Activated T-cell treated with anti-CD3 and anti-CD28 coated beads, Interleukin-2, amount 50 U/mL, for 1 hour (primary cell): ENCODE results near the gene GLRX2.
A peak's percentile ranks its signal among the peaks of the same experiment; 100 is the strongest.
"Not testable (repeated sequence)": the region's sequence is repeated elsewhere in the genome, so short reads cannot be mapped to it uniquely, and the experiment has no call there.

Experiments used
- DNase-seq: peaks from one replicate; pipeline ENCODE4 v3.0.0-alpha.2; 2020

GLRX2 gene

DNA sequence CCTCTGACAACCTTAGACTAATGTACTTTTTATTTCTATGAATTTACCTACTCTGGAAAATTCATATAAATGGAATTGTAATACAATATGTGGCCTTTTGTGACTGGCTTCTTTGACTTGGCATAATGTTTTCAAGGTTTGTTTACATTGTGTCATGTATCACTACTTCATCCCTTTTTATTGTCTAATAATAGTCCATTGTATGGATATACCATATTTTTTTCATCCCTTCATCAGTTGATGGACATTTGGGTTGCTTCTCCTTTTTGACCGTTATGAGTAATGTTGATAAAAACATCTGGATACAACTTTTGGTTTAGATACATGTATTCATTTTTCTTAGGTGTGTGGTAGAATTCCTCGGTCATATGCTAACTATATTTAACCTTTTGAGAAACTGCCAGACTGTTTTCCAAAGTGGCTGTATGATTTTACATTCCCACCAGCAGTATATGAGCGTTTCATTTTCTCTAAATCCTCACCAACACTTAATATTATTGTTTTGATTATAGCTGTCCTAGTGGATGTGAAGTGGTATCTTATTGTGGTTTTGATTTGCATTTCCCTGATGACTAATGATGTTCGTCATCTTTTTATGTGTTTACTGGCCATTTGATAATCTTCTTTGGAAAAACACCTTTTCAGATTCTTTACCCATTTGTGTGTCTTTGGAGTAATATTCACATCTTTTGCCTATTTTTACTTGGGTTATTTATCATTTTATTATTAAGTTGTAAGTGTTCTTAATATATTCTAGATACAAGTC lies 42.3 kb downstream of the GLRX2 start:
- DNase-seq = no peak

DNA sequence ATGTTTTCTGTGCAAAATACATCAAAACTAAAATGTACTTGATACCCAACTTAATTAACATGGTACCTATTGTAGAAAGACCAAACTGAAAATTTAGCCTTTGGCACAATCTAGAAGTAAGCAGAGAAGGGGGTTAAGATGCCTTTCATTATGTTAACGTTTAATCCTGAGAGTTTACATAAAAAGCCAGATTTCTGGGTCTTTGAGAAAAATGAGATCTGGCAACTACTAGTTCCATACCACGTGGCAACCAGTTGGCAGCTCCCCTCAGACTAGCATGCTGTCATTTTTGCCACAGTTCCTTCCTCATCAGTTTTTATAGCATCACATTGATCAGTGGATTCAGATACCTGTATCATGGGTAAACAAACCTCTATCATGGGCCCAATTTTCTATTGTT lies 44.3 kb downstream of the GLRX2 start:
- no peak for DNase-seq

DNA sequence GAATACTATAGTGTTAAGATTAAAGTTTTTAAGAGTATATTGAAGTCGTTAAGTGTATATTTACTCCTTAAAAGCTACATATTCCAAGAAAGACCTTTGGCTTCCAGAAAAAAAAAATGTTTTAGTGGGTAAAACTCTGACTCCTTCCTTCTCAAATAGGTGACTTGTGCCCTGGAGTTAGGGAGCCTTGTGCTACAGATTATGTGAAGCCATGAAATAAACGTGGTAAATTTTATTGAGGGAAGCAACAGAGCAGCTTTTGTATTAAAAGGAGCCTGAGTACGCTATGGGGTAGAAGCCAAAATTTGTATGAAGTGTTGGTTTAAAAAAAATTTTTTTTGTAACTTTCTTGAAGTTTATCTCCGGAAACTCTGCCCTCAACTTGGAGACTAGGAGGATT lies 44.8 kb downstream of the GLRX2 start:
- DNase-seq = no peak

DNA sequence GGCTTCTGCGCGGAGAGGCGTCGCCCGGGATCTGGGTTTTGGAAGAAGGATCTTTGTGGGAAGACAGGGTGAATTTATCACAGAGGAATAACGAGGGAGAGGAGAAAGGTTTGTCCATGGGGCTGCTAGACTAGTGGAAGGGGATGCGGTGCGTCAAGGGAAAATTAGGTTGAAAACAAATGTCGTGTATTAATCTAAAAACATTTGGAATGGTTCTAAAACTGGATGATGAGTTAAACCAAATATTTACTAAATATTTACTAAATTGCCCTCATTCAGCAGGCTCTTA lies 45.2 kb downstream of the GLRX2 start:
- DNase-seq = no peak

DNA sequence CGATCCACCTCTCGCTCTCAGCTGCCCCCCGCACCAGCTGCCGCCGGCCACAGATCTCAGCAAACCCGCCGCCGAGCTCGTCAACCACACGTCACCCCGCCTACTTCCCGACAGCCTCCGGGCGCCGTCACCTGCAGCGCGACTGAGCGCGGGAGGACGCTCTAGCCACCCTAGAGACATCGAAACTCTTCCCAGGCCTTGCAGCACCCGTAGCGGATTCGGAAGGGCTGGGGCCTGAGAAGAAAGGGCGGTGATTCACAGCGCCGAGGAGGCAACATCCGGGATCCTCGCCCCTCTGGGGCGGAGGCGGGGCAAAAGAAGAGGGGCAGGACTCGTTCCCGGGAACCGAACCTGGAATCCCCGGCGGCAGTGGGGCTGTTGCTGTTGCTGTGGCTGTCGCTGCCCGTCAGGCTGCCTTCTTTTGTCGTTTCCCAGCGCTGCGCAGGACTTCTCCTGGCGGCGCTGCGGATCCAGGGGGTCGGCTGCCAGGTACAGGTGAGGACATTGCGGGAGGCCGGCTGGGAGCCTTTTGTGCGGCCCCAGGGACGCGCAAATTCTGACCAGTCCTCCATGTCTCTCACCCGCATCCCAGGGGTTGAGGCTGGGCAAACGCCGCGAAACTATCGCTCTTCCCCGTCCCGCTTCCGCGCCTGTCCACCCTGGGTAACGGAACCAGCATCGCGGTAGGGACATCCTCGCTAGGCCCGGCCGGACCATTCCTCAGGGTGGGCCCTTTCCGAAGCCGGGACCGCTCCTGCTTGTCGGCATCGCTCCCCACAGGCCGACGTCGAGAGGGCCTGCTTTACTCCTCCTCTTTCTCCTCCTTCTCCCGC lies 45.7 kb downstream of the GLRX2 start, which contains the start of the genes RO60 and UCHL5:
TSS of gene RO60 (plus strand) at position 331 of the 833 bp plus-strand sequence. CDS start 9,443 bp downstream, outside the sequence.
TSS of gene UCHL5 (minus strand) at position 79 of the 833 bp plus-strand sequence. CDS start 100 bp downstream, outside the sequence.
- peak; percentile 92 for DNase-seq

DNA sequence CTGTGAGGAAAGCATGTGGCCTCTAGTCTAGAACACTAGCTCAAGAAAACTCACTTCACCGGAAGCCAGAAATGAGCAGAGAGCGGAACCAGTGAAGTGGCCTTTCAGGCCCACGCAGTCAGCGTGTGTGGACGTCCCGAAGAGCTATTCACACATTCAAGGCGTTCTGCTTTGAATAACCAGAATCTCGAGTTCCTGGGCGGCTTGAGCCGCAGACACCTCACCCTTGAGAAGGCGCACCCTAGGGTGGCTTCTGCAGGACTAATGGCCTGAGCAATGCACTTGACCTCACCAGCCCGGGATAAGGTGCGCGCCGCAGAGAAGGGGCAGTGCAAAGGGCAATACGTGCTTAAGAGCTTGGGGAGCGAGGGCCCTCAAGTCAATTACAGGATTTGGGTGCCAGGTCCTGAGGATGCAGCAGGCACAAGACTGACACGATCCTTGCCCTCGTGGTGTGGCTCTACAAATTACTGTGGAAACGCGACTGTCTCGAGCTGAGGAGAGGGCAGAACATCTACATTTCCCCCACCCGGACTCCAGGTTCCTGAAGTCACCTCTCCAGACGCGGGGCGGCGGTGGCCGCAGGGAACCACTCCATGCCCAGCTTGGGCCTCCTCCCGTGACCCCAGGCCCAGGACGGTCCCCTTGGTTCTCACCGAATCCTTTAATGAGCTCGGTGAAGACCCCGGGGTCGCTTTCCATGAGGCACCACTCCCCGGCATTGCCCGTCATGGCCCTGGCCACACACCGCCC lies 46.5 kb downstream of the GLRX2 start:
- peak; percentile 53 for DNase-seq

DNA sequence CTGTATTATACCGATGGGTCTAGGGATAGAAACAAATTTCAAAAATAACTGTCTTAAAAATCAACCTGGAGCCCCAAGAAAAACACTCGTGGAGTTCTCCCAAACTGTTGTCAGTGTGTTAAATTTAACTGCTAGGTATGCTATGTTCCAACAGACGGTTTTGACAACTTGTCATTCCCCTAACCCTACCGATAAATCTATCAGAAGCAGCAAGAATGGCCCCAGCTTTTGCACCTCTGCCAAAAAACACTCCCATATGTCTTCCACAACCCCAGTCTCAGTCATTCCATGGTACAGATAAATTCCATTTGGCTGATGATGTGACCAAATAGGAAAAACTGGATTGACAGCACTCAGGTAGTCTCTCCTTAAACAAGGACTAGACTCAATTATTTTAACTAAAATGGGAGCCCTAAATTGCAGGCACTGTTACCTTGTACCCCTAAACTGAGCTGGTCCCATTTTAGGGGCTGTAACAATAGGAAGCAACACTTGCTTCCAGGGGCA lies 51.0 kb downstream of the GLRX2 start:
- DNase-seq = no peak

DNA sequence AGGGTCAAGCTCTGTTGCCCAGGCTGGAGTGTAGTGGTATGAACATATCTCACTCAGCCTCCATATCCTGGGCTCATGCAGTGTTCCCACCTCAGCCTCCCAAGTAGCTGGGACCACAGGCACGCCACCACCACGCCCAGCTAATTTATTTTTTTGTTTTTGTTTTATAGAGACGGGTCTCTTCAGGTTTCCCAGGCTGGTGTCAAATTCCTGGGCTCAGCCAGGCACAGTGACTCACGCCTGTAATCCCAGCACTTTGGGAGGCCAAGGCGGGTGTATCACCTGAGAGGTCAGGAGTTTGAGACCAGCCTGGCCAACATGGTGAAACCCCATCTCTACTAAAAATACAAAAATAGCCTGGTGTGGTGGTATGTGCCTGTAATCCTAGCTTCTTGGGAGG lies 56.3 kb downstream of the GLRX2 start:
- DNase-seq = not testable (repeated sequence)
